GM18505 (cell line): ENCODE measurements around the gene TADA2B.

Experiments used
- ATAC-seq: cut with Tn5 transposase; IDR thresholded peaks from one replicate; pipeline ENCODE4 v1.9.1; 2021; ENCODE audit not compliant: unreplicated experiment
- POLR2A ChIP-seq: IDR thresholded peaks from 4 replicates; pipeline ENCODE4 v1.6.1; 2011; ENCODE audit warnings: borderline replicate concordance; ENCODE audit not compliant: insufficient read depth, insufficient read length; ENCODE audit errors: extremely low read depth

TADA2B gene

GRCh38 chr4:7007142-7007907, 35.8 kb upstream of the TADA2B start:
- TF ChIP-seq POLR2A: no peak
- no peak for ATAC-seq

GRCh38 chr4:7007944-7008343, 35.2 kb upstream of the TADA2B start:
- TF ChIP-seq POLR2A: no peak
- no peak for ATAC-seq

- TF ChIP-seq POLR2A: no peak
- ATAC-seq: no peak
These were observed 33.6 kb upstream of the TADA2B start for GRCh38 chr4:7009564-7009963.

- no peak for ATAC-seq
- TF ChIP-seq POLR2A: no peak
These were observed 30.0 kb upstream of the TADA2B start for GRCh38 chr4:7013175-7013574.

GRCh38 chr4:7014815-7015214, 28.4 kb upstream of the TADA2B start:
- no peak for ATAC-seq
- no peak for TF ChIP-seq POLR2A

DNA sequence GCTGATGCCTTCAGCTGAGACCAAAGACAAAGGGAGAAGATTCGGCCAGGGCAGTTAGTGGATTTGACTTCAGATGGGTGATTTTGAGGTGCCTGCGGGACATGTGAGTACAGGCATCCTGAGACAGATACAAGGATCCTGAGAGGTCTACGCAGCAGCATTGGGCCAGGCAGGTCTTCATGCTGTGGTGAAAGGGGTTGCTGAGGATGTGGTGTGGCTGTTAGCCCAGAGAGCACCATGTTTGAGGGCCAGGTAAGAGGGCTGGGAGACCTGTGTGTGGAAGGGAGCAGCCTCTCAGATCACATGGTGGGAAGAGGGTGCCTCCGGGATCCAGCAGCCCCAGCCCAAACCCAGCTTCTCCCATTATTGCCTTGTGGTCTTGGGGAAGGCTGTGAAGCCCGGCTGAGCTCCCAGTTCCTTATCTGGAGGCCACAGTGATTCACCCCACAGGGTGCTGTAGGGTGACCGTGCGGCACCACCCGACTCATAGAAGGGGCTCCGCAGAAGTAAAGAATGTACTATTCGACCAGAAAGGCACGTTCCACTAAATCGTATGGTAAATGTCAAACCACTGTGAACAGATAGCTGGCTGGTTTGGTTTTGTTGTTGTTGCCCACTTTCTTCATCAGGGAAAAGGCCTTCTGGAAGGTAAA, 27.7 kb upstream of the TADA2B start:
- no peak for TF ChIP-seq POLR2A
- no peak for ATAC-seq

DNA sequence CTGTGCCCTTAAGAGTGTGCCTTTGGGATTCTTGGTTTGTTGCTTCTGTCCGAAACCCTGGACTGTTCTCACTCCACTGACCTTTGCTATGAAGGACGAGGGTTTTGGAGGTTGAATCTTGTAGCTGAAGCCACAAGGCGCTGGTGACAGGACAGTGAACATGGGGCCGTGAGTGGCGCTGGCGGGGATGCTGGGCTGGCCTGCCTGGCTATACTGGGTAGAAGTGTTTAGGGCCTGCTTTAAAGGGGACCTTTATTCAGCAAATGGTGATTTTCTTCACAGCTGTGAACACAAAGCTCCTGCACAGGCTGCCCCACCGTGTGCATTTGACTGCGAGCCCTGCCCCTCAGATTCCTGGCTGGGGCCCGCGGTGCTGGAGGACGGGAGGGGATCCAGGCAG, 27.1 kb upstream of the TADA2B start:
- ATAC-seq: no peak
- no peak for TF ChIP-seq POLR2A

DNA sequence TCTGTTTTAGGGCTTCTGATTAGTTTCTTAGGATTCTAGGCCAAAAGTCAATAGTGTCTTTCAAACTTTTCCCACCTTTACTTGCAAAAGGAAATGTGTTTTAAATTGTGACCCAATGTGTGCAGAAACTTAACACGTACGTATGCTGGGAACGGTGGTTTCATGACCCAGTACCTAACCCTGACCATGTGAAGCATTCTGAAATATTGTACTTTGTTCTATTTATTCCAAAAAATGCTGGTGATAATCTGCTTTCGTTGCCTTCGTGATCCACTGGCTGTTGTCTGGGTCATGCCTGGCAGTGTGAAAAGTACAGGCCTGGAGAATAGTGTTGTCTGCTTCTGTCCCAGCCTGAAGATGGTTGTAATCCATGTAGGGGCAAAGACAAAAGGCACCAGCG, 26.7 kb upstream of the TADA2B start:
- no peak for ATAC-seq
- no peak for TF ChIP-seq POLR2A

DNA sequence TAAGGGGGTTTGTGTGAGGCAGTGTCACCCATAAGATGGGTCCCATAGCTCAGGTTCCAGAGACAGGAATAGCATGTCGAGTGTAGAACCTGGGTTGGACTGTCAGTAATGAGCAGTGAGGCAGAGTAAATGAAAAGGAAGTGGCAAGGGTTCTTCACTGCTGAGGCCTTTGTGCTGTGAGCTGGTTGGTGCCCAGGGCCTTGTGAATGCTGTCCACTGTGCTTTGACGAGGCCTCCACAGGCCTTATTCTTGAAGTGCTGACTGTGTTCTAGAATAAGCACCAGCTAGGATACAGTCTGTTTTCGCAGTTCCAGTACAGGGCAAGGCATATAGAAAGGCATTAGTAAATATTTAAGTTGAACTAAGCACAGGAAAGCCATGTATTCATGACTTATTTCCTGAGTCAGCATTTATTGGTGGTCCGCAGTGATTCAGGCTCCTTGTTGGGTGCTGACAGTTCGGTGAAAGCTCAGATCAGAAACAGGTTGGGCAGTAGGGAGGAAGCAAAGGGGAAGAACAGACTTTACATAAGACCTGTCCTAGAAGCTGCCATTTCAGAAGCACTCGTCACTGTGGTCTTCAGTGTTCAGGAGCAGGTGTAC, 25.6 kb upstream of the TADA2B start:
- no peak for ATAC-seq

GRCh38 chr4:7018281-7018680, 24.9 kb upstream of the TADA2B start:
- TF ChIP-seq POLR2A: no peak
- no peak for ATAC-seq

More for the DNA sequence above, 25.6 kb upstream of the TADA2B start:
- TF ChIP-seq POLR2A: no peak

DNA sequence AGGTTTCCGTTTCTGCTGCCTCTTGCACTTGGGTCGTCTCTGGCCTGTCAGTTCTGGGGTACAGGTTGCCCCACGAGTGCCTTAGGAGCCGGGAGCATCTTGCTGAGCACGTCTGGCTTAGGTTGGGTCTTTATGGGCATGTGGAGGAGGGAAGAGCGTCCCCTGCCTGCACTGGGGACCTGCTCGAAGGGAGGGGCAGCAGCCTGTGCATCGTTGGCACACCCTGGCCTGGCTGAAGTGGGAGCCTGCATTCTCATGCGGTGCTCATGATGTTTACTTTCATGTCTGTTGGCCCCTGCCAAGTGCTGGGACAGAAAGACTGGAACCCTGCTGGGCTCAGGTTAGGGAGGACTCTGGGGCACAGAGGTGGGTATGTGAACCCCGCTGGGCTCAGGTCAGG, 23.8 kb upstream of the TADA2B start:
- no peak for TF ChIP-seq POLR2A
- ATAC-seq: no peak

- no peak for TF ChIP-seq POLR2A
- ATAC-seq: no peak
These were observed 22.9 kb upstream of the TADA2B start for GRCh38 chr4:7020290-7020689.

DNA sequence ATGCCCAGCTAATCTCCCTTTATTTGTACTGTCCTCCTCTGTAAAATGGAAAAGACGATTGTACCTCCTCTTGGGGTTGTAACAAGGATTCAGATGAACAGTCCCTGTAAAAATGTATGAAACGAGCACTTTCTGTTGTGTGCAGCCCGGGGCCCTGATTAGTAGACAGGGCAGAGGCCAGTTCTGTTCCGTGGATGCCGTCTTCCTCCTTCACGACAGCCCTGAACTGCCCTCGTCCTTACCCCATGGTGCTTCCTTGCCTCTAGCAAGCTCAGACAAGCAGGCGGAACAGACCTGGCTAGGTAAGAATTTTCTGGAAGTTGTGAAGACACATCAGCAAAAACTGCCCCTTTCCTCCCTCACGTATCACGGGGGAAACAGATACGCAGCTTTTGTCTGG, 22.3 kb upstream of the TADA2B start:
- no peak for TF ChIP-seq POLR2A

GRCh38 chr4:7021355-7021754, 21.8 kb upstream of the TADA2B start:
- no peak for ATAC-seq
- no peak for TF ChIP-seq POLR2A

More for the DNA sequence above, 22.3 kb upstream of the TADA2B start:
- ATAC-seq: no peak
